ENCODE measurements around the gene ZNF331.
"Not testable (repeated sequence)": the region's sequence is repeated elsewhere in the genome, so short reads cannot be mapped to it uniquely, and the experiment has no call there.

DNA sequence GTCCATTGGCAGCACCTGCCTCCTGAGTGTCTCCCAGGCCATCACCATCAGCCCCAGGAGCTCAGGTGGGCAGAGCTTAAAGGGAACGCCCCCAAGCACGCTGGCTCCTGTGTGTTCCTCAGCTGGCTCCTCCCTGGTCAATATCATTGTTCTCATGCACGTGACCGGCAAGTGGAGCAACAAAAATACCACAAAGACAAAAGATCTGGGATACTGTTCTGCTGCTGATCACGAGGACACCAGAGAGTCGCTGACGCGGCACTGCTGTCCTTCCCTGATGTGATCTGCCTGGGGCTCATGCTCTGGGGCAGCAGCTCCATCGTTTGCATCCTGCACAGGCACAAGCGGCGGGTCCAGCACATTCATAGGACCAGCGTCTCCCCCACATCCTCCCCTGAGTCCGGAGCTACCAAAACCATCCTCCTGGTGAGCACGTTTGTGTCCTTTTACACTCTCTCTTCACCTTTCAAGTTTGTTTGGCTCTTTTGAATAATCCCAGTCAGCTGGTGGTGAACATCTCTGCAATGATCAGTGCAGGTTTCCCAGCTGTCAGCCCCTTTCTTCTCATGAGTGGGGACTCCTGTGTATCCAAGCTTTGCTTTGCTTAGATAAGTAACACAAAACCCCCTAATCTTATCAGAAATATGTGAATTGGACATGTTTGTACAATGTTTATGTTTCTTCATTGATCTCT, 34.1 kb upstream of the ZNF331 start:
- TF ChIP-seq CTCF (IDR thresholded peaks at IDR 0.05); ATF3 (CRISPR knock-in tag; conservative IDR thresholded peaks at IDR 0.05); PRRX2 (CRISPR knock-in tag; IDR thresholded peaks at IDR 0.05); STAT6 (CRISPR knock-in tag; conservative IDR thresholded peaks at IDR 0.05; ENCODE audit: low read depth); TEAD4 (CRISPR knock-in tag; IDR thresholded peaks at IDR 0.05); KAT7 (CRISPR knock-in tag; IDR thresholded peaks at IDR 0.05; ENCODE audit: borderline replicate concordance); TP53 (CRISPR knock-in tag; IDR thresholded peaks at IDR 0.05); ELF4 (CRISPR knock-in tag; IDR thresholded peaks at IDR 0.05; ENCODE audit: low read depth); IRF1 (CRISPR knock-in tag; IDR thresholded peaks at IDR 0.05); CREM (CRISPR knock-in tag; IDR thresholded peaks at IDR 0.05); ERG (CRISPR knock-in tag; IDR thresholded peaks at IDR 0.05): not testable (repeated sequence)
- TF ChIP-seq, protein P1, sequence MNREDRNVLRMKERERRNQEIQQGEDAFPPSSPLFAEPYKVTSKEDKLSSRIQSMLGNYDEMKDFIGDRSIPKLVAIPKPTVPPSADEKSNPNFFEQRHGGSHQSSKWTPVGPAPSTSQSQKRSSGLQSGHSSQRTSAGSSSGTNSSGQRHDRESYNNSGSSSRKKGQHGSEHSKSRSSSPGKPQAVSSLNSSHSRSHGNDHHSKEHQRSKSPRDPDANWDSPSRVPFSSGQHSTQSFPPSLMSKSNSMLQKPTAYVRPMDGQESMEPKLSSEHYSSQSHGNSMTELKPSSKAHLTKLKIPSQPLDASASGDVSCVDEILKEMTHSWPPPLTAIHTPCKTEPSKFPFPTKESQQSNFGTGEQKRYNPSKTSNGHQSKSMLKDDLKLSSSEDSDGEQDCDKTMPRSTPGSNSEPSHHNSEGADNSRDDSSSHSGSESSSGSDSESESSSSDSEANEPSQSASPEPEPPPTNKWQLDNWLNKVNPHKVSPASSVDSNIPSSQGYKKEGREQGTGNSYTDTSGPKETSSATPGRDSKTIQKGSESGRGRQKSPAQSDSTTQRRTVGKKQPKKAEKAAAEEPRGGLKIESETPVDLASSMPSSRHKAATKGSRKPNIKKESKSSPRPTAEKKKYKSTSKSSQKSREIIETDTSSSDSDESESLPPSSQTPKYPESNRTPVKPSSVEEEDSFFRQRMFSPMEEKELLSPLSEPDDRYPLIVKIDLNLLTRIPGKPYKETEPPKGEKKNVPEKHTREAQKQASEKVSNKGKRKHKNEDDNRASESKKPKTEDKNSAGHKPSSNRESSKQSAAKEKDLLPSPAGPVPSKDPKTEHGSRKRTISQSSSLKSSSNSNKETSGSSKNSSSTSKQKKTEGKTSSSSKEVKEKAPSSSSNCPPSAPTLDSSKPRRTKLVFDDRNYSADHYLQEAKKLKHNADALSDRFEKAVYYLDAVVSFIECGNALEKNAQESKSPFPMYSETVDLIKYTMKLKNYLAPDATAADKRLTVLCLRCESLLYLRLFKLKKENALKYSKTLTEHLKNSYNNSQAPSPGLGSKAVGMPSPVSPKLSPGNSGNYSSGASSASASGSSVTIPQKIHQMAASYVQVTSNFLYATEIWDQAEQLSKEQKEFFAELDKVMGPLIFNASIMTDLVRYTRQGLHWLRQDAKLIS (CRISPR knock-in tag; IDR thresholded peaks at IDR 0.05; ENCODE audit: borderline replicate concordance): not testable (repeated sequence)

All from WTC11 (cell line).